Suprapubic skin (tissue), 3 donors: ENCODE results near the gene SCN2A.

ENCODE experiments used
- EP300 ChIP-seq: sonication (generic); formaldehyde crosslinking; IDR thresholded peaks from one replicate; pipeline ENCODE4 v1.6.1; 2017; ENCODE audit warnings: antibody characterized with exemption
- POLR2A ChIP-seq, 2 donors: fragments of 450-650 bp; IDR thresholded peaks; one replicate each; pipeline ENCODE4 v1.6.1; 2017; ENCODE audit warnings: antibody characterized with exemption in 2 of 2, mild to moderate bottlenecking in 2 of 2, moderate library complexity in 2 of 2
- TF ChIP-seq, protein P1 (sequence below), 2 donors: fragments of 200-600 bp in 1 of 2; fragments of 450-650 bp in 1 of 2; sonication (generic) in 1 of 2; IDR thresholded peaks; one replicate each; pipeline ENCODE4 v1.5.1; 2016 to 2019; ENCODE audit warnings: antibody characterized with exemption in 2 of 2, mild to moderate bottlenecking in 1 of 2, moderate library complexity in 1 of 2

DNA sequence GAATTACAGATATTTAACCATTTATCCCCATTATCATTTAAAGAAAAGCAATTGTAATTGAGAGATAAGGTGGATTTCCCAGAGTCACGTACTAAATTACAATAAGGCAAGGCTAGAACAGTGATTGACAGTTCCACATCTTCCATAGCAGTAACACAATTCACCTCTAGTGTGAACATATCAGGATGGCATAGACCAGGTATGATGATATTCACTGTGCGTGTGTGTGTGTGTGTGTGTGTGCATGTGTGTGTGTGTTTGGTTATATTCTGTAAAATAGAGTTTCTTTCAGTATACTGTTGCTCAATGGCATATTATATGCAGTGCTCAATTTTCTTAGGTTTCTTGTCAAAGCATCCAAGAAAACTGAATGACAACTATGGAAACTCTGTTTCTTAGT, 1.7 kb downstream of the SCN2A start:
- TF ChIP-seq POLR2A (IDR thresholded peaks at IDR 0.05) (no peak), EP300 (no peak)
- TF ChIP-seq, protein P1, sequence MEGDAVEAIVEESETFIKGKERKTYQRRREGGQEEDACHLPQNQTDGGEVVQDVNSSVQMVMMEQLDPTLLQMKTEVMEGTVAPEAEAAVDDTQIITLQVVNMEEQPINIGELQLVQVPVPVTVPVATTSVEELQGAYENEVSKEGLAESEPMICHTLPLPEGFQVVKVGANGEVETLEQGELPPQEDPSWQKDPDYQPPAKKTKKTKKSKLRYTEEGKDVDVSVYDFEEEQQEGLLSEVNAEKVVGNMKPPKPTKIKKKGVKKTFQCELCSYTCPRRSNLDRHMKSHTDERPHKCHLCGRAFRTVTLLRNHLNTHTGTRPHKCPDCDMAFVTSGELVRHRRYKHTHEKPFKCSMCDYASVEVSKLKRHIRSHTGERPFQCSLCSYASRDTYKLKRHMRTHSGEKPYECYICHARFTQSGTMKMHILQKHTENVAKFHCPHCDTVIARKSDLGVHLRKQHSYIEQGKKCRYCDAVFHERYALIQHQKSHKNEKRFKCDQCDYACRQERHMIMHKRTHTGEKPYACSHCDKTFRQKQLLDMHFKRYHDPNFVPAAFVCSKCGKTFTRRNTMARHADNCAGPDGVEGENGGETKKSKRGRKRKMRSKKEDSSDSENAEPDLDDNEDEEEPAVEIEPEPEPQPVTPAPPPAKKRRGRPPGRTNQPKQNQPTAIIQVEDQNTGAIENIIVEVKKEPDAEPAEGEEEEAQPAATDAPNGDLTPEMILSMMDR (IDR thresholded peaks at IDR 0.05): no peak
